Measurements from ENCODE around the gene UQCC2. TPM values are rescaled to one million over a fixed set of nuclear protein-coding genes. Genes with fewer than 3 reads are reported as not detected.
A peak's percentile ranks its signal among the peaks of the same experiment; 100 is the strongest.

Gene UQCC2
- total RNA-seq, 1 donor from 2014 or later: 190 TPM

DNA sequence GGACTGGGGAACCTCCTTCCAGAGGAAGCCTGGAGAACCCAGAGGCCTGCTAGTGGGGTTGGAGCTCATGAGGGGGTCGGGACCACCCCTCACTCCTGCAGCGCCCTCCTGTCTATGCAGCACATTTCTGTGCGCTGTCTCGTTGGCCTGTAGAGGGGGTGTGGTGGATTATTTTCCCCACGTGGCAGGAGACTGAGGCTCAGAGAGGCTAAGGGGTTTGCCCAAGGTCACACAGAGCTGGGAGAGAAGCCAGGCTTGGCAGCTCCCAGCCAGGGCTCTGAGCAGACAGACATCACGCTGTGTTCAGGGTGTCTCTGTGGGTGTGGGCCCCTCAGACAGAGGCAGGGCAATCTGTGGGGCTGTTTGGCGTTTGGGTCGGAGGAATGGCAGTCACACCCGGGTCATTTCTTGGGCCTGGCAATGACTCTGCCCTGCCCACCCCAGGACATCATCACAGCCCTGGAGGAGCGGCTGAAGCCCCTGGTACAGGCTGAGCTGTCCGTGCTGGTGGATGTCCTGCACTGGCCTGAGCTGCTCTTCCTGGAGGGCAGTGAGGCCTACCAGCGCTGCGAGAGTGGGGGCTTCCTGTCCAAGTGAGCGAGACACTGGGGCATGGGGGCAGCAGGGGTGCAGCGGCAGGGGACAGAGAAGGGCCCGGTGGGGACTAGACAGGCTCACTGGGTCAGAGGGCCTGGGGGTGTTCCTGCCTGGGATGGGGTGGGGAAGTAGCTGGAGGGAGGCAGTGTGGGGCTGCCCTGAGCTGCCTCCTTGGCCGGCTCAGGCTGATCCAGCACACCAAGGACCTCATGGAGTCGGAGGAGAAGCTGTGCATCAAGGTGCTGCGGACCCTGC, 27.7 kb downstream of the UQCC2 start:
- no peak for ATAC-seq
- intact Hi-C loops (cut with micrococcal nuclease): no loop called here
- DNase-seq: no peak

DNA sequence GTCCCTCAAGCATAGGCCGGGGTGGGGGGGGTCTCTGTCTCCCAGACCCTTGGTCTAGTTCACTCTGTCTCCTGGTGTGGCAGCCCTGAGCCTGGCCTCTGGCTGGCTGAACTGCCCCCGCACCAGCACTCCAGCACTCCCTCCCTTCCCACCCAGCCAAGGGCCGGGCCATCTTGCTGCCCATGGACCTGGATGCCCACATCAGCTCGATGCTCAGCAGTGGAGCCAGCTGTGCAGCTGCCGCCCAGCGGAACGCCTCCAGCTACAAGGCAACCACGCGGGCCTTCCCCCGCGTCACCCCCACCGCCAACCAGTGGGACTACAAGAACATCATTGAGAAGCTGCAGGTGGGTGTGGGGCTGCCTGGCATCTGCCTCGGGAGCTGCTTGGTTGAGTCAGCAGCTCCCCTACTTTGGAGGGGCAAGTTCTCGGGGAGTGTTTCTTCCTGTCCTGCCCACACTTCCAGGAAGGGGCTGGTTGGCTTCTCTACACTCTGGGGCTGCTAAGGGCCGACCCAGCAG, 28.4 kb downstream of the UQCC2 start:
- intact Hi-C loops (cut with micrococcal nuclease): no loop called here
- DNase-seq (no peak), ATAC-seq (no peak)

DNA sequence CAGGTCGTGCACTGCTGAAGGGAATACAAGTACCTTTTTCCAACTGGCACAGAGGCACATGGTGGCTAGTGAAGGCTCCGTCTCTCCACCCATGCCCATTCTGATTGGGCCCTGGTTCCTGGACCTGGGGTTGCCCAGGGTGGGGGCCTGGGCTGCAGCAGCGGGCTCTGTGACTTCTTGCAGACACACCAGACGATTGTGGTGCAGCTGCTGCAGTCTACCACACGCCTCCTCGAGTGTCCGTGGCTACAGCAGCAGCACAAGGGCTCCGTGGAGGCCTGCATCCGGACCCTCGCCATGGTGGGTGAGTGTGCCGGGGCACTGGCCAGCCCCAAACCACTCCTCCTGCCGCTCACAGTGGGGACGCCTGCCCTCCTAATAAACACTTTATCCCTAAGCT, 29.2 kb downstream of the UQCC2 start:
- DNase-seq: no peak
- intact Hi-C loops (cut with micrococcal nuclease): no loop called here
- ATAC-seq: no peak

DNA sequence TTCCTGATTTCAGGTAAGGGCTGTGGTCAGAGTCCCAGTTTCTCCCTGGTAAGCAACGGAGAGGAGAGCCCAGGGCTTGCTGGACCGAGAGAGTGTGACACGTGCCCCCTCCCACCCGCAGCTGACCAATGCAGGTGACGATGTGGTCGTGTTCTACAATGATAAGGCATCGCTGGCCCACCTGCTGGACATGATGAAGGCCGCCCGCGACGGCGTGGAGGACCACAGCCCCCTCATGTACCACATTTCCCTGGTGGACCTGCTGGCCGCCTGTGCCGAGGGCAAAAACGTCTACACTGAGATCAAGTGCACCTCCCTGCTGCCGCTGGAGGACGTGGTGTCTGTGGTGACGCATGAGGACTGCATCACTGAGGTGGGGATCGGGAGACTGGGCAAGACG, 31.7 kb downstream of the UQCC2 start:
- intact Hi-C loops (cut with micrococcal nuclease): no loop called here
- ATAC-seq (no peak), DNase-seq (no peak)

DNA sequence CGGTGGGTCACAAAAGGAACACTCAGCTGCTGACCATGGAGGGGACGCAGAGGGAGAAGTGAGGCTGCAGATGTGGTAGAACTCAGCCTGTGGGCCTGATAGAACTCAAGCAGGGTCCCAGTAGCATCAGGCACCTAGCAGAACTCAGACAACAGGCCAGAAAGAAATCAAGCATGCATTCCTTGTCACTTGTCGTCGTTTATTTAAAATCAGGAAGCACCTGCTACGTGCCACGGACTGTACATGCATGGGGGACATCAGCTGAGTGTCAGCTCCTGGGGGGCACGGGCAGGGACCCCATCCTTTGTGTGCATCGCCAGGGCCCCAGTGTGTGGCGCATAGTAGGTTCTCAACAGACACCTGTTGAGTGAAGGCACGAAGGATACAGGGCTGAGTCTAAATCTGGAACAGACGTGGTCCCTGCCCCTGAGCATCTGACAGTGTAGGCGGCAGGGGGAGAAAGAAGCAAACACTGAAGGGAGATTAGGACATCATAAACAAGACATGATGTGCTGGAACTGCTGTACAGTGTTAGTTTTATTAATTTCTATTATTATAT, 32.5 kb downstream of the UQCC2 start:
- intact Hi-C loops (cut with micrococcal nuclease): no loop called here
- ATAC-seq (no peak), DNase-seq (no peak)

DNA sequence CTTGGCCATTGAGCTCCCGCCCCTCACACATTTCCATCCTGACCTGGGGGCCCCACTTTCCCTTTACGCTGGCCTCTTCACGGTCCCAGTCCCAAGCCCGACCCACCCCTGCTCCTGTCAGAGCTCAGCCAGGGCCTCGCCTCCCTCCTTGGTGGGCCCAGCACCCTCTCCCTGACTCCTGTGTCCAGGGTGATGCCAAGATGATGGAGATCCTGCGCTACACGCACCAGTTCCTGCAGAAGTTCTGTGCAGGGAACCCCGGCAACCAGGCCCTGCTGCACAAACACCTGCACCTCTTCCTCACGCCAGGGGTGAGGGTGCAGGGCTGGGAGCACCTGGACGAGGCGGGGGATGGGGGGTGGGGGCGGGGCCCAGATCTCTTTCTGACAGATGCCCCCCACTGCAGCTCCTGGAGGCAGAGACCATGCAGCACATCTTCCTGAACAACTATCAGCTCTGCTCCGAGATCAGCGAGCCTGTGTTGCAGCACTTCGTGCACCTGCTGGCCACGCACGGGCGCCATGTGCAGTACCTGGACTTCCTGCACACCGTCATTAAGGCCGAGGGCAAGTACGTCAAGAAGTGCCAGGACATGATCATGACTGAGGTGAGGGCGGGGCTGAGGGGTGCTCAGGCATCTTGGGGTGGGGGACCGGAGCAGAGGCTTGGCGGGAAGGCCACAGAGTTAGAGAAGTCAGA, 33.1 kb downstream of the UQCC2 start:
- ATAC-seq (no peak), DNase-seq (no peak)
- intact Hi-C loops (cut with micrococcal nuclease): no loop called here

DNA sequence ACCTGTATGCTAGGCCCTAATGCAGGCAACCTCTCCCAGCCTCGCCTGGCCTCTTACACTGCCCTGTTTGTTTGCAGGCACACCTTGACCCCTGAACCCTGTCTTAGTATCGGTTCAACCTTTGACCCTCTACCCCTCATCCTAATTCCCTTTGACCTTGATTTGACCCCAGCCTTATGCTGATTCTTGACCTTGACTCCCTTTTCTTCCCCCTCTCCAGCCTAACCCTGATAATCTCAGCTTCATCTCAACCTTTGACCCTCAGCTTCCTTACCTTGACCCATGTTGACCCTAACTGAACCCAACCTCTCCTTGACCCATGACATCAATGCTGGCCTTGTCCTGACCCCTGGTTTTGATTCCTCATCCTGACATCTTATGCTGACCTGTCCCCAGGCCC, 33.8 kb downstream of the UQCC2 start:
- no peak for ATAC-seq
- DNase-seq: no peak
- intact Hi-C loops (cut with micrococcal nuclease): no loop called here

DNA sequence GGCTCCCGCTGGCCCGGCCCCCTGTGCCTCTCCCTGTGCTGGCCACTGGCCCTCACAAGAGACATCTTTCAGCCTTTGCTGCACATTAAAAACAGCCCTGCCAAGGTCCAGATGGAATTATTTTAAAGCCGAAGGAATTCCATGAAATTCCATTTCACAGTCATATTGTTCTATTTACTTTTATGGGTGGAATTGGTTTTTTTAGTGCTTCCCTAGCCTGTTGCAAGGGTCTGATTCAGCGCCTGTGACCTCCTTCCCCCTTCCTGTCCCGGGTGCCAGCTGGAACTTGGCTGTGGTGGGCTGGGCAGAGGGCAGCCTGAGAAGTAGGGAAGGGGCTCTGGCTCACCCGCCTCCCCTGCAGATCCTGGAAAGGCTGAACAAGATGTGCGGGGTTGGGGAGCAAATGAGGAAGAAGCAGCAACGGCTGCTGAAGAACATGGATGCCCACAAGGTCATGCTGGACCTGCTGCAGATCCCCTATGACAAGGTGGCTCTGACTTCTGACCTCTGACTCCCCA, 34.3 kb downstream of the UQCC2 start:
- DNase-seq (no peak), ATAC-seq (no peak)
- intact Hi-C loops (cut with micrococcal nuclease): no loop called here

DNA sequence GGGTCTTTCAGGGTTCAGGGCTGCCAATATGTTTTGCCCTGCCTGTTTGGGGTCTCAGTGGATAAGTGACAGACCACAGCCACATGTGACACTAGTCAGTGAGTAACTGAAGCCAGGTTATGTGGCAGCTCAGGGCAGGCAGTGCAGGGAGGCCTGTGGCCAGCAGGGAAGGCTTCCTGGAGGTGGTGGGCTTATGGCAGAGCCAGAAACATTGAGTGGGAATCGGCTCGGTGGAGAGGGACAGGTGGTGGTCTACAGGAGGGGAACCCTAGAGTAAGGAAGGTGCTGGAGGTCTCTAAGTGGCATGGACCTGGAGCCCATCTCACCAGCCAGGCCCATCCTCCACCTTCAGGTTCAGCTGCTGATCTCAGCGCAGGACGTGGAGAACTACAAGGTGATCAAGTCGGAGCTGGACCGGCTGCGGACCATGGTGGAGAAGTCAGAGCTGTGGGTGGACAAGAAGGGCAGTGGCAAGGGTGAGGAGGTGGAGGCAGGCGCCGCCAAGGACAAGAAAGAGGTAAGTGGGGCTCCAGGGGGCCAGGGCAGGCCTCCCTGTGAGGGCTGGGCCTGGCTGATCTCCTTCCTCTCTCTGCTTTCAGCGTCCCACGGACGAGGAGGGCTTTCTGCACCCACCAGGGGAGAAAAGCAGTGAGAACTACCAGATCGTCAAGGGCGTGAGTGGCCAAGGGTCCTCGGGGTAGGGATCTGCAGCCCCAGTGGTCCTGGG, 34.9 kb downstream of the UQCC2 start:
- no peak for DNase-seq
- intact Hi-C loops (cut with micrococcal nuclease): no loop called here
- ATAC-seq: no peak

DNA sequence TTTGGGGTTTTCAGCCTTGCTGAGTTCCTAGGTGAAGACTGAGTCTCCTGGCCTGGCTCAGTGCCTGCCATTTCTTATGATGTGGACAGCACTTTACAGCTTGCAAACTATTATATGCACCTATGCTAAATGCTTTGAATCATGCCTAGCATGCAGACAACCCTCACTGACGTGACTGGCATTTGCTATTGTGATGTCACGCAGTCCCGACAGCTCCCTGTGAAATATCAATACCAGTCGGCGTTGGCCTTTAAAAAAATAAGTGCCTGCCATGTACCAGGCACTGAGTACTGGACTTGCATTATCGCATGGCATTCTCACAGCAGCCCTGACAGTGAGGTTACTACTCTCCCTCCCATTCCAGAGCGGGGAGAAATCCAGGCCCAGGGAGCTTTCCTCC, 35.5 kb downstream of the UQCC2 start:
- ATAC-seq (no peak), DNase-seq (no peak)
- intact Hi-C loops (cut with micrococcal nuclease): no loop called here

DNA sequence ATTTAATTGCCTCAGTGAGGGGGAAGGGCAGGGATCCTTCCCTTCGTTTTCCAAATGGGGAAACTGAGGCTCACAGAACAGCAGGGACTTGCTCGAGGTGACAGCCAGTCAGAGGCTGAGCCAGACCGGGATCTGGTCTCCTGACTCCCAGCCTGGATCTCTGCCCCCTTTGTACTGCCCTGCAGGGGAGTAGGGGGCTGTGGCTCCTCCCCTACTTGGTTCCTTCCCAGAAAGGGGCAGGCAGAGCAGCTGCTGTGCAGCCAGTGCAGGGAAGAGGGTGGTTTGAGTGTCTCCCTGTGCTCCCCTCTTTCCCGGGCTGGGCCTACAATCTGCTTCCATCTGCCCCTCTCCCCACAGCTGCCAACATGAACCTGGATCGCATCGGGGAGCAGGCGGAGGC, 37.6 kb downstream of the UQCC2 start:
- intact Hi-C loops (cut with micrococcal nuclease): no loop called here
- ATAC-seq (no peak), DNase-seq (no peak)

DNA sequence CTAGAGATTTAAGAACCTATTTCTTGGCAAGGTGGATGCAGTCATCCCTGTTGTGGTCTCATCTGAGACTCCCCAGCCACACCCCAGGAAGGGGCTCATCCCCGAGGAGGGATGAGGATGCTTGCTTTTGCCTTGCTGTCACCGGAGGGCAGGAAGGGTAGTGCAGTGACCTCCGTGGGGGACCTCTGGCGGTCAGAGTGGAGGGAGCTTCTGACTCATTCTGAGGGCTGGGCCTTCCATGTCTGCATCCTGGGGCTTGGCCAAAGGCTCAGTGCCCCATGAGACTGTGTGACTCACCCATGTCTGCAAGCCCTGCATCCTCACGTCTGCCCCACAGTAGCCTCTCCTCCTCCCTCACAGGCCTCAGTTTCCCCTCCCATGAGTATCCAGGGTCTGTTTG, 38.7 kb downstream of the UQCC2 start:
- intact Hi-C loops (cut with micrococcal nuclease): no loop called here
- DNase-seq (peak; percentile 92), ATAC-seq (peak; percentile 98)

DNA sequence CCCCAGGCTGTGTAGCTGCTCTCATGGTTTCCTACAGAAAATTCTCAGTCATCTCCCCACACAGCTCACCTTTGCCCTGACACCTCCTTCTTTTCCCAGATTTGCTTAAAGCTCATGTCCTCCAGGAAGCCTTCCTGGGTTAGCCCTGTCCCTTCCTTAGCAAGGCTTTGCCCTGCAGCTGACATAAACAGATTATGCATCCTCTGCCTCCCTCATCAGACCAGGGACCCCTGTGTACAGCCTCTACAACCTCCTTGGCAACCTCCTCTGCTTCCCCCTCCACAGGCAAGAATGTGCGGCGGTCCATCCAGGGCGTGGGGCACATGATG, 39.8 kb downstream of the UQCC2 start:
- DNase-seq (no peak), ATAC-seq (no peak)
- intact Hi-C loops (cut with micrococcal nuclease): no loop called here

DNA sequence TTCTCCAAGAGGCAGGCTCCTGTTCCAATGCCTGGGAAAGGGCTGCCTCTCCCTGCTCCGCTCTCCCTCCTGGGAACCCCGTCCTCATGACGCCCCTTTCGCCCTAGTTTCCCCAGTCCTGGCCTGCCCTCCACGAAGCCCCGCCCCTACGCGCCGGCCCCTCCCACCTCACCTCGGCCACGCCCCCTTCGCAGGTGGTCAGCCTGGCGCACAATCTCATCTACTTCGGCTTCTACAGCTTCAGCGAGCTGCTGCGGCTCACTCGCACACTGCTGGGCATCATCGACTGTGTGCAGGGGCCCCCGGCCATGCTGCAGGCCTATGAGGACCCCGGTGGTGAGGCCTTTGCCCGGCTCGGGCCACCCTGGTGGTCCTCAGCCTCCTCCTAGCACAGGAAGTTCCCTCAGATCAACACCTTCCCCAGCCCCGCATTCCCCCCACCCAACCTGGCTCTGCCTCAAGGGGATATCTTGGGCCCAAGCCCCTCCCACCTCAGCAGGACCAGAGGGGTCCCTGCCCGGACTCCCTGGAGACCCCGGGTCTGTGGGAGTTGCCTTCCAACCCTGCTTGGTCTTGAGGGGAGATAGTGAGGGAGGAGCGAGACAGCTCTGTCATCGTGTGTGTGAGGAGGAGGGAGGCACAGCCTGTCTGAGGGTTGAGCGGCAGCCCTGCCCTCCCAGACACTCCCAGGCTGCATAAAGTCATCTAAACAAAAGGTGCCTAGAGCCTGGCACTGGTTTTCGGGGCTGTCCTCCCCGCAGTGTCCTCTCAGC, 40.3 kb downstream of the UQCC2 start:
- no peak for DNase-seq
- intact Hi-C loops (cut with micrococcal nuclease): no loop called here

DNA sequence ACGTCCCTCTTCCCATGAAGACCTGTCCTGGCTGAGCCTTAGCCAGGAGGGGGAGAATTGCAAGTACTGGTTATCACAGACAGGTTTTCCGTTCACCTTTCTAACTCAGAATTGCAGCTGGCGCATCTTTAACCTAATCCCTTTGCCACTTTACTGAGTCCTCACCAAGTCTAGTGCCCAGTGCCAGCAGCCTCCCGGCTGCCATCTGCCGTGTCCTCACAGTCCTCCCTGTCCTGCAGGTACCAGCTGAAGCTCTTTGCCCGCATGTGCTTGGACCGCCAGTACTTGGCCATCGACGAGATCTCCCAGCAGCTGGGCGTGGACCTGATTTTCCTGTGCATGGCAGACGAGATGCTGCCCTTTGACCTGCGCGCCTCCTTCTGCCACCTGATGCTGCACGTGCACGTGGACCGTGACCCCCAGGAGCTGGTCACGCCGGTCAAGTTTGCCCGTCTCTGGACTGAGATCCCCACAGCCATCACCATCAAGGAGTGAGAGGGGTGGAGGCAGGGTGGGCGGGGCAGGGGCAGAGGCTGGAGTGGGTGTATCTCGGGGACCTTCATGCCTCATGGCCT, 41.3 kb downstream of the UQCC2 start:
- intact Hi-C loops (cut with micrococcal nuclease): no loop called here
- DNase-seq: no peak
- no peak for ATAC-seq

More for the DNA sequence above, 40.3 kb downstream of the UQCC2 start:
- ATAC-seq: no peak

DNA sequence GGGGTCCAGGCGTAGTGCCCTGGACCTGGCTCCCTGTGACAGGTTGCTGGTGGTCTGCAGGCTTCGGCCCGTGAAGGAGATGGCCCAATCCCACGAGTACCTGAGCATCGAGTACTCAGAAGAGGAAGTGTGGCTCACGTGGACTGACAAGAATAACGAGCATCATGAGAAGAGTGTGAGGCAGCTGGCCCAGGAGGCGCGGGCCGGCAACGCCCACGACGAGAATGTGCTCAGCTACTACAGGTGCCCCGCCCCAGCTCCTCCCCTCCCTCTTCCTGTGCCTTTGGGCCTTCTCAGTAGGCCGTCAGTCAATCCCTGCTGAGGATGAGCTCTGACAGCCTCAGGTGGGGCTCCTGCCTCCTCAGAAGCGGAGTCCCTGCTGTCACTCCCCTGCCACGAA, 42.6 kb downstream of the UQCC2 start:
- DNase-seq (no peak), ATAC-seq (no peak)
- intact Hi-C loops (cut with micrococcal nuclease): no loop called here

DNA sequence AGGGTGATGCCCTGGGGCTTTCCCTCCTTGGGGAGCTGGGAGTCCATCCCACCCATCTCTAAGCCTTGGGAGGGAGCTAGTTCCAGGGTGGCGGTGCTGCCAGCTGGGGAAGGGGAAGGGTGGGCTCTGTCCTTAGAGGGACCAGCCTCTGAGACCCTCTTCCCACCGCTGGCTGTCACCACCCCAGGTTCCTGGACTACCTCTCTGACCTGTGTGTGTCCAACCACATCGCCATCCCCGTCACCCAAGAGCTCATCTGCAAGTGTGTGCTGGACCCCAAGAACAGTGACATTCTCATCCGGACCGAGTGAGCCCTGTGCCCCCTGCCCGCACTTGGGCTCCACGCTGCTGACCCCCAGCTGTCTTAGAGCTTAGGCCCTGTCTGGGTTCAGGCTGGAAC, 43.2 kb downstream of the UQCC2 start:
- intact Hi-C loops (cut with micrococcal nuclease): no loop called here
- DNase-seq: no peak
- ATAC-seq: no peak

DNA sequence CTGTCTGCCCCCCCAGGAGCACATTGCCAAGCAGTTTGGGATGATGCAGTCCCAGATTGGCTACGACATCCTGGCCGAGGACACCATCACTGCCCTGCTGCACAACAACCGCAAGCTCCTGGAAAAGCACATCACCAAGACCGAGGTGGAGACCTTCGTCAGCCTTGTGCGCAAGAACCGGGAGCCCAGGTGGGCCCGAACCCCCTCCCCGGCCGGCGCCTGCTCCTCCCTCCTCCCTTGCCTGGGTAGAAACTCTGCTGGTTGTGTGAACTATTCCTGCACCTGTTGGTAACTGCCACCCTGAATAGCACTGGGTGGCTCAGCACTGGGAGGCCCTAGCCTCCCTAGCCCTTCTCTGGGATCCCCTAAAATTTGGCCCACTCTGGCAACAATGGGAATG, 43.7 kb downstream of the UQCC2 start:
- intact Hi-C loops (cut with micrococcal nuclease): no loop called here
- no peak for ATAC-seq
- no peak for DNase-seq

DNA sequence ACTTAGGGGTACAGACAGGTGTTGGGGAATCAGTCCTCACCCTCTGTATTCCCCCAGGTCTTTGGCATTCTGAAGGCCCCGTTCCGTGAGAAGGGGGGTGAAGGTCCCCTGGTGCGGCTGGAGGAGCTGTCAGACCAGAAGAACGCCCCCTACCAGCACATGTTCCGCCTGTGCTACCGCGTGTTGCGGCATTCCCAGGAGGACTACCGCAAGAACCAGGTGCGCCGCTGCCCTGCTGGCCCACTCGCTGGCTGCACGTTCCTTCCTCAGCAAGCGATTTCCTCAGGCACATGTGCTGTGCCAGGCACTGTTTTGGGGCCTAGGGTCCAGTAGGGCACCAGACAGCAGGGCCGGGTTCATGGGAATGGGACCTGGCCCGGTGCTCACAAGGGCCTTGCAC, 44.4 kb downstream of the UQCC2 start:
- ATAC-seq: no peak
- intact Hi-C loops (cut with micrococcal nuclease): no loop called here
- DNase-seq: no peak
